Right atrium auricular region (tissue), 2 donors: ENCODE results near the gene RPA1. TPM values are rescaled to one million over a fixed set of nuclear protein-coding genes. Genes with fewer than 3 reads are reported as not detected.
"Not testable (repeated sequence)": the region's sequence is repeated elsewhere in the genome, so short reads cannot be mapped to it uniquely, and the experiment has no call there.

Experiments
- DNase-seq: peaks from one replicate; pipeline ENCODE4 v3.0.0-alpha.2; 2019; ENCODE audit warnings: low spot score
- H3K27ac ChIP-seq, 2 donors: fragments of 200-600 bp; sonication (generic); 1 replicate in 1 of 2; 2 replicates in 1 of 2; pipeline ENCODE4 v1.5.1; 2016 to 2019
- H3K27me3 ChIP-seq, 2 donors: fragments of 200-600 bp; sonication (generic); one replicate each; pipeline versions ENCODE4 v1.5.1 to v1.6.0; 2017 to 2019
- H3K36me3 ChIP-seq: fragments of 200-600 bp; sonication (generic); one replicate; pipeline ENCODE4 v1.5.1; 2016
- H3K4me1 ChIP-seq, 2 donors: fragments of 200-600 bp; sonication (generic); one replicate each; pipeline versions ENCODE4 v1.5.1 to v1.6.0; 2017 to 2019
- H3K4me3 ChIP-seq, 2 donors: fragments of 200-600 bp; sonication (generic); 1 replicate in 1 of 2; 2 replicates in 1 of 2; pipeline ENCODE4 v1.5.1; 2017 to 2019; ENCODE audit warnings: mild to moderate bottlenecking in 1 of 2, moderate library complexity in 1 of 2
- H3K9me3 ChIP-seq, 2 donors: fragments of 200-600 bp; sonication (generic); one replicate each; pipeline ENCODE4 v1.5.1; 2019
- CTCF ChIP-seq, 2 donors: fragments of 200-600 bp; sonication (generic); IDR thresholded peaks; one replicate each; pipeline ENCODE4 v1.5.1; 2019; ENCODE audit warnings: antibody characterized with exemption in 2 of 2
- total RNA-seq, 2 donors: library from RNA; depleted of rRNA; stranded (reverse); fragments of >200 nt; gene quantifications; one replicate each; pipeline ENCODE4 v1.1.0, GENCODE V29; 2016

The RPA1 gene
- total RNA-seq, 2 donors from 2014 or later, result 20.9 to 26.9 TPM

DNA sequence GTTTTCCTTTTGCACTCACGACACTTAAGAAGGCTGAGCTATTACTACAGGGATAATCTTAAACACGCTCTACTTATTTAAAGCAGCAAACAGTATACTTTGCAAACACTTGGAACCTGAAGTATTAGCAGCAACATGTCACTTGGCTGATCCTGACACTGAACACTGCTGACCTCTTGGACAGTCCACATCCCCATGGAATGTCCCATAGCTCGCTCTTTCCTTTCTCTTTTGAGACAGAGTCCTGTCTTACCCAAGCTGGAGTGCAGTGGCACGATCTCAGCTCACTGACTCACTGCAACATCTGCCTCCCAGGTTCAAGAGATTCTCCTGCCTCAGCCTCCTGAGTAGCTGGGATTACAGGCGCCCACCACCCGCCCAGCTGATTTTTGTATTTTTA, 26.5 kb upstream of the RPA1 start:
- no peaks in the 10 kb centered on the region for H3K27me3 ChIP-seq
- DNase-seq, result no peak
- TF ChIP-seq CTCF (IDR thresholded peaks at IDR 0.05), result no peak
- peaks cover 14% of the 10 kb centered on the region for H3K36me3 ChIP-seq
- H3K4me3 ChIP-seq, result no peak overlapping the region
- H3K4me1 ChIP-seq, result no peaks in the 10 kb centered on the region
- no peaks in the 10 kb centered on the region for H3K9me3 ChIP-seq
- no peak overlapping the region for H3K27ac ChIP-seq

- no peak for TF ChIP-seq CTCF (IDR thresholded peaks at IDR 0.05)
- H3K9me3 ChIP-seq, result no peaks in the 10 kb centered on the region
- no peak overlapping the region for H3K4me3 ChIP-seq
- no peaks in the 10 kb centered on the region for H3K27me3 ChIP-seq
- no peak for DNase-seq
- H3K36me3 ChIP-seq, result peaks cover 30% of the 10 kb centered on the region
- no peak overlapping the region for H3K27ac ChIP-seq
- H3K4me1 ChIP-seq, result no peaks in the 10 kb centered on the region
These were observed 21.9 kb upstream of the RPA1 start for GRCh38 chr17:1807890-1808289.

GRCh38 chr17:1808644-1809043, 21.2 kb upstream of the RPA1 start:
- Histone ChIP-seq H3K27me3 (no peaks in the 10 kb centered on the region), H3K36me3 (peaks cover 28% of the 10 kb centered on the region)
- TF ChIP-seq CTCF (IDR thresholded peaks at IDR 0.05), result no peak

DNA sequence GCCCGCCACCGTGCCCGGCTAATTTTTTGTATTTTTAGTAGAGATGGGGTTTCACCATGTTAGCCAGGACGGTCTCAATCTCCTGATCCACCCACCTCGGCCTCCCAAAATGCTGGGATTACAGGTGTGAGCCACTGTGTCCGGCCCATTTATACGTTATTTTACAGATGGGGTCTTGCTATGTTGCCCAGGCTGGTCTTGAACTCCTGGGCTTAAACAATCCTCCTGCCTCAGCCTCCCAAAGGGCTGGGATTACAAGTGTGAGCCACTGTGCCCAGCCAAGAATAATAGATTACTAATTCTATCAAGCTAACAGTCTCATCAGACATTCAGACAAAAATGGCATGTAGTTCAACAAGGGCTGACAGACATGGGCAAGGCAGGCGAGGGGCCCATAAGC, 20.0 kb upstream of the RPA1 start:
- not testable (repeated sequence) for DNase-seq, H3K4me1 ChIP-seq, H3K9me3 ChIP-seq, H3K27ac ChIP-seq, H3K4me3 ChIP-seq, H3K27me3 ChIP-seq
- H3K36me3 ChIP-seq, result peaks cover 16% of the 10 kb centered on the region

More at GRCh38 chr17:1808644-1809043, 21.2 kb upstream of the RPA1 start:
- Histone ChIP-seq H3K4me1 (no peaks in the 10 kb centered on the region), H3K9me3 (no peaks in the 10 kb centered on the region), H3K27ac (no peak overlapping the region), H3K4me3 (no peak overlapping the region)
- DNase-seq, result no peak

DNA sequence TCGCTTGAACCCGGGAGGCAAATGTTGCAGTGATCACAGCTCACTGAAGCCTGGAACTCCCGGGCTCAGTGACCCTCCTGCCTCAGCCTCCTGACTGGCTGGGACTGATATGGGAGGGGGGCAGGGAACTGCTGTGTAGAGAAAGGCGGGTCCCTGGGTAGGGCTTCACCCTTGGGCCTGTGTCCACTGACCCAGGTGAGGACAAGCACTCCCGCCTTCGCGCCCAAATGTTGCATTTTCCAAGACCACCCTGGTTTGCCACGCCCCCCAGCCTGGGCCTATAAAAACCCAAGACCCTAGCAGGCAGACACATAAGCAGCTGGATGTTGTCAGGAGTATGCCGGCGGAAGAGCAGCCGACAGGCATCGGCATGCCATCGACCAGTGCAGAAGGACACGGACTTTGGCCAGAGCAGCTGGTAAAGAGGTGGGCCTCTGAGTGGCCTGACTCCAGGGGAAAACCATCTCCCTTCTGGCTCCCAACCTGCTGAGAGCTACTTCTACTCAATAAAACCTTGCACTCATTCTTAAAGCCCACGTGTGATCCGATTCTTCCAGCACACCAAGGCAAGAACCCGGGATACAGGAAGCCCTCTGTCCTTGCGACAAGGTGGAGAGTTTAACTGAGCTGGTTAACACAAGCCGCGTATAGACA, 19.2 kb upstream of the RPA1 start:
- no peak overlapping the region for H3K27ac ChIP-seq

GRCh38 chr17:1813088-1813487, 16.7 kb upstream of the RPA1 start:
- Histone ChIP-seq H3K4me1 (no peaks in the 10 kb centered on the region), H3K9me3 (no peaks in the 10 kb centered on the region), H3K4me3 (no peak overlapping the region), H3K27ac (no peak overlapping the region), H3K27me3 (no peaks in the 10 kb centered on the region), H3K36me3 (peaks cover 16% of the 10 kb centered on the region)
- peak; percentile 62 for DNase-seq
- no peak for TF ChIP-seq CTCF (IDR thresholded peaks at IDR 0.05)

More for the DNA sequence above, 19.2 kb upstream of the RPA1 start:
- no peak for DNase-seq
- Histone ChIP-seq H3K4me1 (no peaks in the 10 kb centered on the region), H3K9me3 (no peaks in the 10 kb centered on the region), H3K36me3 (peaks cover 16% of the 10 kb centered on the region), H3K27me3 (no peaks in the 10 kb centered on the region), H3K4me3 (no peak overlapping the region)
- TF ChIP-seq CTCF (IDR thresholded peaks at IDR 0.05), result no peak
